Smooth muscle cell (in vitro differentiated cells): ENCODE data around the gene P2RX5. TPM values are rescaled to one million over a fixed set of nuclear protein-coding genes. Genes with fewer than 3 reads are reported as not detected.

Experiments used
- DNase-seq: peaks from one replicate; lab custom pipeline; 2025; ENCODE audit not compliant: unreplicated experiment; lab: John Stamatoyannopoulos, UW
- H2AFZ ChIP-seq: fragments of 200-600 bp; sonication (generic); 2 replicates; pipeline ENCODE4 v1.6.0; 2016; ENCODE audit warnings: antibody characterized with exemption, low read depth, mild to moderate bottlenecking
- H3F3A ChIP-seq: fragments of 200-600 bp; sonication (generic); 2 replicates; pipeline ENCODE4 v1.6.0; 2017; ENCODE audit warnings: antibody characterized with exemption, low read depth
- H3K27ac ChIP-seq: fragments of 200-600 bp; sonication (generic); 2 replicates; pipeline ENCODE4 v1.5.1; 2016; ENCODE audit warnings: low read depth, mild to moderate bottlenecking
- H3K27me3 ChIP-seq: fragments of 200-600 bp; sonication (generic); 2 replicates; pipeline ENCODE4 v1.6.1; 2016; ENCODE audit warnings: low read depth, mild to moderate bottlenecking
- H3K36me3 ChIP-seq: fragments of 200-600 bp; sonication (generic); 2 replicates; pipeline ENCODE4 v1.5.1; 2016; ENCODE audit warnings: low read depth
- H3K4me1 ChIP-seq: fragments of 200-600 bp; sonication (generic); 2 replicates; pipeline ENCODE4 v1.5.1; 2016; ENCODE audit warnings: low read depth
- H3K4me2 ChIP-seq: fragments of 200-600 bp; sonication (generic); 2 replicates; pipeline ENCODE4 v1.6.0; 2016; ENCODE audit warnings: mild to moderate bottlenecking
- H3K4me3 ChIP-seq: fragments of 200-600 bp; sonication (generic); 2 replicates; pipeline ENCODE4 v1.5.1; 2016; ENCODE audit warnings: mild to moderate bottlenecking
- H3K79me2 ChIP-seq: fragments of 200-600 bp; sonication (generic); 2 replicates; pipeline ENCODE4 v1.6.0; 2016; ENCODE audit warnings: low read depth, mild to moderate bottlenecking
- H3K9ac ChIP-seq: fragments of 200-600 bp; sonication (generic); 2 replicates; pipeline ENCODE4 v1.6.0; 2016; ENCODE audit warnings: low read depth
- H3K9me3 ChIP-seq: fragments of 200-600 bp; sonication (generic); replicated peaks from 2 replicates; pipeline ENCODE4 v1.5.1; 2016; ENCODE audit warnings: low read depth
- H4K20me1 ChIP-seq: fragments of 200-600 bp; sonication (generic); 2 replicates; pipeline ENCODE4 v1.6.0; 2016; ENCODE audit warnings: low read depth
- CTCF ChIP-seq: fragments of 200-600 bp; sonication (generic); IDR thresholded peaks from 2 replicates; pipeline ENCODE4 v1.5.1; 2017; ENCODE audit warnings: borderline replicate concordance, mild to moderate bottlenecking, antibody characterized with exemption; ENCODE audit not compliant: insufficient read depth, poor library complexity, severe bottlenecking
- WGBS: methylation state at CpG from one replicate; pipeline ENCODE4 v1.1.7; 2016; ENCODE audit warnings: low lambda C conversion rate; 5-methylcytosine and 5-hydroxymethylcytosine counted together
- polyA plus RNA-seq: library from polyadenylated mRNA; unstranded; fragments of >200 nt; fragmentation: Nextera tagmentation; extraction: Ambion mirVana; gene quantifications from 2 replicates; pipeline ENCODE4 v1.2.1, GENCODE V29; 2016
- total RNA-seq: library from RNA; depleted of rRNA; stranded (reverse); fragments of >200 nt; gene quantifications from 2 replicates; pipeline ENCODE4 v1.2.3, GENCODE V29; 2014

Gene P2RX5
- total and polyA plus RNA-seq, 2 experiments from 2014 or later = not detected

- Histone ChIP-seq H2AFZ (no peak overlapping the region), H3K79me2 (peaks cover 16% of the 10 kb centered on the region), H3K9me3 (no peaks in the 10 kb centered on the region), H3K27me3 (no peaks in the 10 kb centered on the region), H4K20me1 (peaks cover 11% of the 10 kb centered on the region), H3K4me2 (peak overlapping the region; percentile 45), H3F3A (peaks cover 4% of the 10 kb centered on the region), H3K9ac (no peak overlapping the region), H3K4me1 (peaks cover 16% of the 10 kb centered on the region), H3K36me3 (peaks cover 16% of the 10 kb centered on the region), H3K4me3 (no peak overlapping the region), H3K27ac (peak overlapping the region; percentile 77)
- no peak for DNase-seq
- TF ChIP-seq CTCF = no peak
These were observed 23.3 kb upstream of the P2RX5 start for GRCh38 chr17:3719265-3719664.

GRCh38 chr17:3718201-3718600 is 22.2 kb upstream of the P2RX5 start:
- Histone ChIP-seq H3K9ac (no peak overlapping the region), H3K9me3 (no peaks in the 10 kb centered on the region), H3K27ac (peak overlapping the region; percentile 65), H3K4me1 (peaks cover 16% of the 10 kb centered on the region), H3K4me2 (peak overlapping the region; percentile 40), H3K79me2 (peaks cover 15% of the 10 kb centered on the region), H3K27me3 (no peaks in the 10 kb centered on the region), H3K36me3 (peaks cover 16% of the 10 kb centered on the region), H2AFZ (no peak overlapping the region), H3K4me3 (no peak overlapping the region), H4K20me1 (peaks cover 11% of the 10 kb centered on the region), H3F3A (peaks cover 4% of the 10 kb centered on the region)
- DNase-seq = no peak
- 76% methylated on average over 4 of the region's 4 CpGs for WGBS
- TF ChIP-seq CTCF = no peak

- 88% methylated on average over 8 of the region's 8 CpGs for WGBS
- no peaks in the 10 kb centered on the region for H3K27me3 ChIP-seq
- H4K20me1 ChIP-seq = peaks cover 10% of the 10 kb centered on the region
- peaks cover 8% of the 10 kb centered on the region for H3K4me1 ChIP-seq
- H3K4me3 ChIP-seq = no peak overlapping the region
- H3K4me2 ChIP-seq = no peak overlapping the region
- DNase-seq = no peak
- TF ChIP-seq CTCF = no peak
- no peaks in the 10 kb centered on the region for H3K9me3 ChIP-seq
- no peaks in the 10 kb centered on the region for H3K79me2 ChIP-seq
- no peak overlapping the region for H3K9ac ChIP-seq
- H3K36me3 ChIP-seq = peaks cover 16% of the 10 kb centered on the region
- no peak overlapping the region for H3K27ac ChIP-seq
- no peaks in the 10 kb centered on the region for H3F3A ChIP-seq
- no peak overlapping the region for H2AFZ ChIP-seq
These were observed 19.3 kb upstream of the P2RX5 start for GRCh38 chr17:3715296-3715695.

GRCh38 chr17:3712811-3713463 is 17.0 kb upstream of the P2RX5 start:
- Histone ChIP-seq H3K9me3 (no peaks in the 10 kb centered on the region), H4K20me1 (no peaks in the 10 kb centered on the region), H3K4me3 (no peak overlapping the region), H3K9ac (no peak overlapping the region), H2AFZ (no peak overlapping the region), H3F3A (no peaks in the 10 kb centered on the region), H3K36me3 (peaks cover 16% of the 10 kb centered on the region), H3K27ac (no peak overlapping the region), H3K27me3 (no peaks in the 10 kb centered on the region), H3K79me2 (no peaks in the 10 kb centered on the region), H3K4me1 (no peaks in the 10 kb centered on the region), H3K4me2 (no peak overlapping the region)
- 77% methylated on average over 13 of the region's 13 CpGs for WGBS
- no peak for DNase-seq
- TF ChIP-seq CTCF = no peak
